H1 (cell line): ENCODE data around the gene TBX5. TPM values are rescaled to one million over a fixed set of nuclear protein-coding genes. Genes with fewer than 3 reads are reported as not detected.

ENCODE experiments used
- CTCF ChIA-PET: fragments of 300-600 bp; sonication (Branson Sonifier 250); formaldehyde crosslinking; loops from one replicate; lab custom pipeline; 2021; ENCODE audit not compliant: partially characterized antibody; lab: Charles Lee
- POLR2A ChIA-PET: fragments of 300-600 bp; sonication (Branson Sonifier 250); formaldehyde crosslinking; loops from one replicate; lab custom pipeline; 2021; ENCODE audit warnings: inconsistent platforms; ENCODE audit not compliant: partially characterized antibody; lab: Charles Lee
- DNase-seq, 2 experiments: peaks; one replicate each; pipeline versions ENCODE4 v3.0.0 to v3.0.0-alpha.2; 2010 to 2022; ENCODE audit warnings: low spot score in 2 of 2, low read depth in 1 of 2, mixed read lengths in 1 of 2
- FAIRE-seq: peaks from 2 replicates; lab custom pipeline; 2011; peaks lifted over from hg19 to GRCh38; lab: Jason Lieb, UNC
- H2AFZ ChIP-seq: 2 replicates; pipeline ENCODE4 v1.8.1; 2012; ENCODE audit warnings: low read length, inconsistent platforms
- H2AK5ac ChIP-seq: 2 replicates; pipeline ENCODE4 v1.6.1; 2013; ENCODE audit warnings: low read depth, low read length
- H2BK120ac ChIP-seq: replicated peaks from 2 replicates; pipeline ENCODE3; 2013; ENCODE audit warnings: low read depth, low read length, inconsistent platforms
- H2BK12ac ChIP-seq: 2 replicates; pipeline ENCODE4 v1.6.1; 2013; ENCODE audit warnings: low read depth, low read length
- H2BK15ac ChIP-seq: 2 replicates; pipeline ENCODE4 v1.6.1; 2013; ENCODE audit warnings: low read length
- H2BK20ac ChIP-seq: 2 replicates; pipeline ENCODE4 v1.6.1; 2013; ENCODE audit warnings: low read length
- H2BK5ac ChIP-seq: 2 replicates; pipeline ENCODE4 v1.6.1; 2013; ENCODE audit warnings: low read depth, low read length
- H3K14ac ChIP-seq: 2 replicates; pipeline ENCODE4 v1.6.1; 2013; ENCODE audit warnings: inconsistent platforms; ENCODE audit not compliant: insufficient read length
- H3K18ac ChIP-seq: 2 replicates; pipeline ENCODE4 v1.6.1; 2013; ENCODE audit warnings: low read length; ENCODE audit errors: extremely low read depth
- H3K23ac ChIP-seq: 2 replicates; pipeline ENCODE4 v1.6.1; 2013; ENCODE audit warnings: inconsistent platforms; ENCODE audit not compliant: insufficient read length
- H3K23me2 ChIP-seq: 2 replicates; pipeline ENCODE4 v1.6.1; 2013; ENCODE audit warnings: low read depth, low read length
- H3K27ac ChIP-seq: 2 replicates; pipeline ENCODE4 v1.6.1; 2011; ENCODE audit warnings: low read depth, low read length, inconsistent platforms
- H3K27me3 ChIP-seq, 4 experiments: replicated peaks in 1 of 4; 1 replicate in 1 of 4; 2 replicates in 3 of 4; pipeline versions ENCODE4 v1.6.1 to v1.8.1; 2011 to 2013; ENCODE audit warnings: low read length in 3 of 4, mild to moderate bottlenecking in 3 of 4, inconsistent platforms in 2 of 4, mixed read lengths in 2 of 4, moderate library complexity in 1 of 4; ENCODE audit not compliant: control insufficient read depth in 3 of 4, insufficient read depth in 3 of 4; ENCODE audit errors: extremely low read depth in 1 of 4
- H3K36me3 ChIP-seq, 4 experiments: 2 replicates each; pipeline versions ENCODE4 v1.6.1 to v1.8.1; 2011 to 2013; ENCODE audit warnings: mild to moderate bottlenecking in 4 of 4, low read length in 3 of 4, moderate library complexity in 2 of 4, control low read depth in 1 of 4, inconsistent platforms in 1 of 4; ENCODE audit not compliant: insufficient read depth in 4 of 4, control insufficient read depth in 2 of 4
- H3K4ac ChIP-seq: replicated peaks from 2 replicates; pipeline ENCODE3; 2013; ENCODE audit warnings: low read length, low read depth, mixed read lengths, inconsistent platforms; ENCODE audit not compliant: insufficient read length
- H3K4me1 ChIP-seq, 4 experiments: replicated peaks in 1 of 4; 1 replicate in 1 of 4; 2 replicates in 3 of 4; pipeline versions ENCODE4 v1.6.1 to v1.8.1; 2011 to 2013; ENCODE audit warnings: low read length in 3 of 4, inconsistent platforms in 2 of 4, mixed read lengths in 1 of 4; ENCODE audit not compliant: insufficient read depth in 4 of 4, control insufficient read depth in 3 of 4
- H3K4me2 ChIP-seq, 2 experiments: 2 replicates each; pipeline versions ENCODE4 v1.6.1 to v1.8.1; 2011 to 2013; ENCODE audit warnings: low read depth in 2 of 2, low read length in 2 of 2, control low read depth in 1 of 2, inconsistent platforms in 1 of 2, mild to moderate bottlenecking in 1 of 2; ENCODE audit not compliant: insufficient read depth in 1 of 2
- H3K4me3 ChIP-seq, 4 experiments: fragments of 200-600, 300-600 bp in 1 of 4; sonication (generic), shearing (Covaris generic), sonication (Bioruptor Twin) in 1 of 4; 2 replicates each; pipeline versions ENCODE4 v1.5.1 to v1.8.1; 2011 to 2016; ENCODE audit warnings: low read length in 4 of 4, low read depth in 3 of 4, control low read depth in 2 of 4, inconsistent platforms in 2 of 4, mild to moderate bottlenecking in 2 of 4, mixed read lengths in 1 of 4, moderate library complexity in 1 of 4; ENCODE audit not compliant: insufficient read depth in 2 of 4; ENCODE audit errors: extremely low read depth in 1 of 4
- H3K56ac ChIP-seq: replicated peaks from 2 replicates; pipeline ENCODE3; 2013; ENCODE audit warnings: low read depth, mild to moderate bottlenecking, mixed read lengths, low read length, inconsistent platforms; ENCODE audit not compliant: insufficient read length
- H3K79me1 ChIP-seq: 2 replicates; pipeline ENCODE4 v1.6.1; 2013; ENCODE audit warnings: low read depth, low read length, control low read depth
- H3K79me2 ChIP-seq, 2 experiments: 2 replicates each; pipeline versions ENCODE4 v1.6.1 to v1.8.1; 2012 to 2013; ENCODE audit warnings: low read length in 2 of 2, mild to moderate bottlenecking in 2 of 2, inconsistent platforms in 1 of 2; ENCODE audit not compliant: insufficient read depth in 2 of 2, control insufficient read depth in 1 of 2
- H3K9ac ChIP-seq, 4 experiments: replicated peaks in 1 of 4; 1 replicate in 1 of 4; 2 replicates in 3 of 4; pipeline versions ENCODE4 v1.6.1 to v1.8.1; 2011 to 2013; ENCODE audit warnings: low read depth in 3 of 4, low read length in 3 of 4, control low read depth in 2 of 4, mild to moderate bottlenecking in 2 of 4, moderate library complexity in 2 of 4, inconsistent platforms in 1 of 4; ENCODE audit errors: extremely low read depth in 1 of 4
- H3K9me3 ChIP-seq, 2 experiments: 2 replicates each; pipeline versions ENCODE4 v1.6.1 to v1.8.1; 2012 to 2013; ENCODE audit warnings: mild to moderate bottlenecking in 2 of 2, moderate library complexity in 2 of 2, control low read depth in 1 of 2, inconsistent platforms in 1 of 2, low read depth in 1 of 2, low read length in 1 of 2, mixed read lengths in 1 of 2; ENCODE audit not compliant: insufficient read depth in 2 of 2
- H4K20me1 ChIP-seq, 2 experiments: replicated peaks in 1 of 2; 2 replicates each; pipeline versions ENCODE3 to v1.8.1; 2011 to 2013; ENCODE audit warnings: inconsistent platforms in 2 of 2, low read length in 2 of 2, mild to moderate bottlenecking in 1 of 2; ENCODE audit not compliant: insufficient read depth in 2 of 2, control insufficient read depth in 1 of 2
- H4K5ac ChIP-seq: 2 replicates; pipeline ENCODE4 v1.6.1; 2013; ENCODE audit warnings: low read length, low read depth, mixed read lengths, inconsistent platforms; ENCODE audit not compliant: insufficient read length
- H4K8ac ChIP-seq: 2 replicates; pipeline ENCODE4 v1.8.0; 2013; ENCODE audit warnings: mild to moderate bottlenecking, moderate library complexity, low read length, inconsistent platforms; ENCODE audit not compliant: insufficient read depth; ENCODE audit errors: extremely low read depth
- H4K91ac ChIP-seq: replicated peaks from 2 replicates; pipeline ENCODE3; 2013; ENCODE audit warnings: low read length, mixed read lengths, inconsistent platforms; ENCODE audit not compliant: insufficient read length
- EZH2 ChIP-seq: fragments of 200-600 bp; sonication (generic); IDR thresholded peaks from 2 replicates; pipeline ENCODE4 v1.7.1; 2012; ENCODE audit warnings: low read depth, mild to moderate bottlenecking, moderate library complexity, low read length, inconsistent platforms; ENCODE audit not compliant: severe bottlenecking
- HDAC6 ChIP-seq: IDR thresholded peaks from one replicate; pipeline ENCODE4 v1.7.1; 2012; ENCODE audit warnings: low read depth, mild to moderate bottlenecking, inconsistent platforms, low read length, moderate library complexity
- RNF2 ChIP-seq: fragments of 200-900, 300-1000 bp; sonication (generic); IDR thresholded peaks from 2 replicates; pipeline ENCODE4 v1.7.1; 2016; ENCODE audit warnings: borderline replicate concordance, low read depth, mild to moderate bottlenecking, antibody characterized with exemption, low read length; ENCODE audit not compliant: poor library complexity, severe bottlenecking; ENCODE audit errors: missing control alignments
- SUZ12 ChIP-seq: fragments of 200-600 bp; sonication (generic); IDR thresholded peaks from 2 replicates; pipeline ENCODE4 v1.6.1; 2012; ENCODE audit warnings: mild to moderate bottlenecking, inconsistent platforms, low read length, moderate library complexity, mixed read lengths
- WGBS, 2 experiments: shearing (Covaris generic) in 1 of 2; methylation state at CpG; one replicate each; pipeline versions ENCODE4 v1.1.6 to v1.1.7; 2013 to 2015; ENCODE audit warnings: low lambda C conversion rate in 2 of 2, mixed read lengths in 2 of 2, inconsistent platforms in 1 of 2, low coverage in 1 of 2, missing lambda C conversion rate in 1 of 2; ENCODE audit not compliant: insufficient replicate concordance in 2 of 2, insufficient coverage in 1 of 2, insufficient read length in 1 of 2; ENCODE audit errors: extremely low coverage in 1 of 2, missing lambda C conversion rate in 1 of 2; 5-methylcytosine and 5-hydroxymethylcytosine counted together
- polyA plus RNA-seq, 7 experiments: library from polyadenylated mRNA; depleted of rRNA in 3 of 7; stranded (reverse) in 5 of 7; unstranded in 2 of 7; fragments of >200 nt in 5 of 7; fragments of 200-250 nt in 2 of 7; gene quantifications; 1 replicate in 5 of 7; 2 replicates in 1 of 7; 4 replicates in 1 of 7; pipeline versions ENCODE4 v1.2.1 to v1.2.3, GENCODE V29; 2011 to 2013; ENCODE audit warnings: missing spikeins in 2 of 7, mixed read lengths in 2 of 7
- total RNA-seq: library from RNA; stranded (reverse); fragmentation: NEBNext Ultra II Directional; extraction: Animal tissue kit (Norgen Biotek cat#: 25700); gene quantifications from 2 replicates; pipeline ENCODE4 v1.2.1, GENCODE V29; 2021
- TF ChIP-seq, protein P1 (sequence below): IDR thresholded peaks from 2 replicates; pipeline ENCODE4 v1.6.1; 2012; ENCODE audit warnings: low read length, inconsistent platforms
- TF ChIP-seq, protein P2 (sequence below): IDR thresholded peaks from 2 replicates; pipeline ENCODE4 v1.6.1; 2011; ENCODE audit warnings: low read length, improper control_type of control experiment

Gene TBX5
- total and polyA plus RNA-seq, 2 of the 8 experiments (the other 6 are each of a cell fraction or from before 2014, with no cell fraction given): 0.05 TPM; not detected in 1

DNA sequence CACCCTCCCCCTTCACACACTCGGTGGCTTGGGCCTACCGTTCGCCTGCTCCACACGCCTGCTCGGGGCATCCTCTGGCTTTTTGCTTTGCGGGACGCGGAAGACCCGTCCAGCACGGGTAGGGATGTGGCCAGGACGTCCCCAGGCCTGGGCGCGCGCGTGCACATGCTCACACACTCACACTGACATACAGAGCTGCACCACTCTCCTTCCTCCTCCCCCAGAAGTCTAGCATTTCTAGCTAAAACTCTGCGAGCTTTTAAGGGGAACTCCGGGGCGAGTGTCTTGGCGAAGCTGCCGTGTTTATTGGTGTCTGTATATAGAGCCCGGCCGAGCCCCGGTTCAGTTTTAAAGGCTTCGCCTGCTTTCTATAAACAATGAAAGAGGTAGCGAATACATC is 5.0 kb downstream of the TBX5 start:
- no peaks in the 10 kb centered on the region for H3K23me2 ChIP-seq
- FAIRE-seq (no peak), DNase-seq (no peak)
- peaks cover 98 to 100% (median 99%) of the 10 kb centered on the region in 4 experiments for H3K27me3 ChIP-seq
- H3K27ac ChIP-seq: no peak overlapping the region
- no peak overlapping the region for H2BK20ac ChIP-seq
- no peak overlapping the region for H2BK15ac ChIP-seq
- no peak overlapping the region for H3K14ac ChIP-seq
- H2AK5ac ChIP-seq: no peak overlapping the region
- H2BK5ac ChIP-seq: no peak overlapping the region
- H2BK120ac ChIP-seq: no peak overlapping the region
- no peak overlapping the region for H4K5ac ChIP-seq
- H3K18ac ChIP-seq: no peak overlapping the region
- no peak for TF ChIP-seq HDAC6
- TF ChIP-seq, protein P1, sequence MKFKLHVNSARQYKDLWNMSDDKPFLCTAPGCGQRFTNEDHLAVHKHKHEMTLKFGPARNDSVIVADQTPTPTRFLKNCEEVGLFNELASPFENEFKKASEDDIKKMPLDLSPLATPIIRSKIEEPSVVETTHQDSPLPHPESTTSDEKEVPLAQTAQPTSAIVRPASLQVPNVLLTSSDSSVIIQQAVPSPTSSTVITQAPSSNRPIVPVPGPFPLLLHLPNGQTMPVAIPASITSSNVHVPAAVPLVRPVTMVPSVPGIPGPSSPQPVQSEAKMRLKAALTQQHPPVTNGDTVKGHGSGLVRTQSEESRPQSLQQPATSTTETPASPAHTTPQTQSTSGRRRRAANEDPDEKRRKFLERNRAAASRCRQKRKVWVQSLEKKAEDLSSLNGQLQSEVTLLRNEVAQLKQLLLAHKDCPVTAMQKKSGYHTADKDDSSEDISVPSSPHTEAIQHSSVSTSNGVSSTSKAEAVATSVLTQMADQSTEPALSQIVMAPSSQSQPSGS: no peak
- TF ChIP-seq SUZ12: peak; percentile 61; the same call in 1 of the 2 replicates
- peak; percentile 56 for TF ChIP-seq EZH2
- TF ChIP-seq, protein P2, sequence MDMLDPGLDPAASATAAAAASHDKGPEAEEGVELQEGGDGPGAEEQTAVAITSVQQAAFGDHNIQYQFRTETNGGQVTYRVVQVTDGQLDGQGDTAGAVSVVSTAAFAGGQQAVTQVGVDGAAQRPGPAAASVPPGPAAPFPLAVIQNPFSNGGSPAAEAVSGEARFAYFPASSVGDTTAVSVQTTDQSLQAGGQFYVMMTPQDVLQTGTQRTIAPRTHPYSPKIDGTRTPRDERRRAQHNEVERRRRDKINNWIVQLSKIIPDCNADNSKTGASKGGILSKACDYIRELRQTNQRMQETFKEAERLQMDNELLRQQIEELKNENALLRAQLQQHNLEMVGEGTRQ: no peak
- peak; percentile 49 for TF ChIP-seq RNF2
- H3K4ac ChIP-seq: no peak overlapping the region
- H2AFZ ChIP-seq: no peak overlapping the region
- no peak overlapping the region for H3K23ac ChIP-seq
- no peak overlapping the region for H4K91ac ChIP-seq
- CTCF ChIA-PET: interaction anchor here (1.3 kb wide), 1 partner anchor 8 kb away, joined by 3 read pairs; no protein-coding TSS in a partner anchor
- no peaks in the 10 kb centered on the region for H3K79me2 ChIP-seq
- H3K9me3 ChIP-seq: no peaks in the 10 kb centered on the region; a peak in 1 of 4 replicates
- peaks cover 8 to 51% (median 23%) of the 10 kb centered on the region in 4 experiments; a peak in 6 of 7 replicates for H3K4me1 ChIP-seq
- H3K4me2 ChIP-seq: peak overlapping the region; percentile 48 to 57
- H2BK12ac ChIP-seq: no peak overlapping the region
- H3K56ac ChIP-seq: no peak overlapping the region
- no peak overlapping the region; the same call in 1 of the 2 replicates for H4K8ac ChIP-seq
- H3K4me3 ChIP-seq: peak overlapping the region in 1 of 4 experiments; percentile 40; a peak in 1 of 8 replicates
- H3K79me1 ChIP-seq: no peaks in the 10 kb centered on the region
- H4K20me1 ChIP-seq: peaks cover 10 to 35% of the 10 kb centered on the region in 2 experiments
- POLR2A ChIA-PET: interaction anchor here (1.3 kb wide), 1 partner anchor 12 kb away, joined by 4 read pairs; no protein-coding TSS in a partner anchor
- no peak overlapping the region for H3K9ac ChIP-seq
- 4% methylated on average over 25 of the region's 25 CpGs; no CpG with 5 or more reads in 1 of the 2 experiments for WGBS, 2 experiments
- no peaks in the 10 kb centered on the region; a peak in 1 of 8 replicates for H3K36me3 ChIP-seq
